HG03442 (cell line): ENCODE results near the gene RLIM.

Experiments
- ATAC-seq: cut with Tn5 transposase; IDR thresholded peaks from one replicate; pipeline ENCODE4 v1.9.1; 2021; ENCODE audit warnings: mild to moderate bottlenecking, moderate library complexity; ENCODE audit not compliant: unreplicated experiment

Gene RLIM

DNA sequence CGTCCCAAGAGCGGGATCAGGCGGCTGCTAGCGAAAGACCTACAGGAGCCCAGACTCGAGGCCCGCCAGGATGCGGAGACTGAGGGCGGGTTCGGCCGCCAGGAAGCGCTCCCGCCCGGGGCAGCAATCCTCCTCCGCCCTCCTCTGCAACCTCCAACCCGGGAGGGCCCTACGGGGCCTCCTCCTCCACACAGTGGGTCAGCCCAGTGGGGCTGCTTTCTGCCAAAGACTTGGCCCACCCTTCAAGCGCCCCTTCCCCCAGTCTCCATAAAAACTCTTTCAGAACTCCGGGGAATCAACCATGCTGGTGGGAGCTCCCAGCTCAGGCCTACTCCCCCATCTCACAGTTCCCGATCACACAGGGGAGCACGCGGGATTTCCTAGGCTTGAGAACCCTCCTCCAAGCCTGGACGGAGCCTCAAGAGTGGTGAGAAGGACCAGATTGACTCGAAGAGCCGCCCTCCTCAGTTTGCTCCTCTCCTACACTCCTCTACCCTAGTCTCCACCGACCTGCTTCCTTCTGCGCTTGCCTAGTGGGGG lies 77.5 kb downstream of the RLIM start:
- ATAC-seq = peak; percentile 1

DNA sequence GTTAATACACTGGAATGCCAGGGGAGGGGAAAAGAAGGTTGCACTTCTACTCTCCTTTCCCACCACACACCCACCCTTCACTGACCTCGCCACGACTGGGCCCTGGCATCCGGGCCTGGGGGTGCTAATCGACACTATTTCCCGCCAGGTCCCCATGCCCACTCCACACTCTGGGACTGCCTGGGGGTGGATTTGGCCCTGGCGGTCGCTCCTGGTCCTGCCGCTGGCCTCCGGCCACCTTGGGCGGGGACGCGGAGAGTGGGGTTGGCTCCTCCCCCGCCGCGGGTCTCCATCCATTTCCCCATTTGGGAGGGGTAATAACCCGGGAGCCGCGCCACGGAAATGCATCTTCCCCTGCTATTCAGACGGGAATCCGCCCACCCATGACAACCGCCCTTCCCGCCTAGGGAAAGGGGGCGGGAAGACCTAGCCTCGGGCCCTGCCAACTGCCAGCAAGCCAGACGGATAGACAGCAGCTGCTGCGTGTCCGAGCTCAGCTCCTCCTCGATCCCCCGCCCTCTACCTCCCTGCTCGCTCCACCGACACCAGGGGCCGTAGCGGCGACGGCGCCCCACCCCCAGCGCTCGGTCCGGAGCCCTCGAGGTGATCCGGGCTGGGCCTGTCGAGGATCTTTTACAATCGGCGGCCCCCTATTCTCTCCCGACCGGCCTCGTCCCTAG lies 78.1 kb downstream of the RLIM start:
- peak; percentile 44 for ATAC-seq

DNA sequence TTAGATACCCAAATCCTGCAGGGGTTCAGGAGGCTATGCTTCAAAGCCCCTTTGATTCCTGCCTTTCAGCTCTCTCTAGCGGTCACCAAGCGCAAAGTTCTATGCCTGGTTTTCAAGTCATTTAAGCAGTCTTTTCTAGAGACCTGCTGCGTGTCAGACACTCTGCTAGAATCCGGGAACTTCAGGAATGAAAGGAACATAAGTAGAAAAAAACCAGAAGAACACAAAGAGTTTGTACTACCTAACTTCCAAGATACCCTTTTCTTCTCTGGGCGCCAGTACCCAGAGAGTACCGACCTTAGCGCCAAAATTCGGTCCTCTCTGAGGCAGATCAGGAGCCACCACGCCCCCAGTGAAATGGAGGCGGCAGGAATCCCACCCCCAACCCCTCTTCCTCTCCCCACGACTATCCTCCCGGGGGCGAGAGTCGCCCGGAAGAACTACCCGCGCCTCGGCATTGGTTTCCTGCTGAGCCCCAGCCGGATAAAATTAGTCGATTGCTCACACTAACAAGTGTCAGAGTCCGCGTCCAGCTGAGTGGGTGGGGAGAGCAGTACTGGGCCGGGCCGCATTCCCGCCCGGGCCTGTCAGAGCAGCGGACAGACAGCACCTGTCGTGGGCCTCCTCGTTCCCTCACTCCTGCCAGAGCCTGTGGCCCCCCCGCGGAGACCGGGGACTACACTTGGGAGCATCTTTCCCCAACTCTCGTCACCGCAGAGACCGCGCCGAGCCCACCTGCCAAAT lies 78.8 kb downstream of the RLIM start:
- peak; percentile 28 for ATAC-seq
